Measurements from ENCODE around the gene ALKAL2. TPM values are rescaled to one million over a fixed set of nuclear protein-coding genes. Genes with fewer than 3 reads are reported as not detected.

ALKAL2 gene
- total and polyA plus RNA-seq, 10 of the 15 experiments (the other 5 are each of a cell fraction or from before 2014, with no cell fraction given): 0.11 to 0.29 (median 0.11) TPM; not detected in 7

- intact Hi-C loops (cut with micrococcal nuclease; ENCODE audit: unreplicated experiment) (no loop called here), in situ Hi-C loops (cut with MboI) (no loop called here)
- WGBS (ENCODE audit: insufficient coverage, insufficient replicate concordance, low lambda C conversion rate, missing lambda C conversion rate): 97% methylated on average over 2 of the region's 2 CpGs
- FAIRE-seq (no peak), DNase-seq (ENCODE audit: low read depth, low spot score) (no peak), ATAC-seq (no peak)
- no TSS peak for BruUV-seq (replicated peaks)
- no peaks in the 10 kb centered on the region for H3K27me3 ChIP-seq (replicated peaks in 1 of 2; ENCODE audit: control insufficient read depth in 2 of 2, insufficient read depth in 2 of 2, low read length in 1 of 2)
- H4K20me1 ChIP-seq (ENCODE audit: control insufficient read depth, insufficient read depth): no peaks in the 10 kb centered on the region
- CTCF ChIA-PET: interaction anchor here (1.0 to 2.7 kb wide), 2 partner anchors 12 to 15 kb away, joined by 4 to 22 read pairs; no protein-coding TSS in a partner anchor
- no peak overlapping the region for H3K4me2 ChIP-seq (ENCODE audit: control insufficient read depth, insufficient read depth)
- H3K4me1 ChIP-seq (ENCODE audit: control insufficient read depth, insufficient read depth, low read length): no peaks in the 10 kb centered on the region; the same call in 1 of the 2 replicates
- no peak overlapping the region for H2AFZ ChIP-seq (ENCODE audit: control insufficient read depth, low read depth, low read length)
- TF ChIP-seq MYB (IDR thresholded peaks at IDR 0.05; ENCODE audit: borderline replicate concordance, low read depth, low read length) (no peak), KAT2A (conservative IDR thresholded peaks at IDR 0.05; ENCODE audit: control insufficient read depth, low read depth, low read length) (no peak), DPF2 (IDR thresholded peaks at IDR 0.05) (no peak), E2F4 (IDR thresholded peaks at IDR 0.05; ENCODE audit: low read depth, low read length) (no peak), MXI1 (IDR thresholded peaks at IDR 0.05; ENCODE audit: low read depth, low read length) (no peak), ZSCAN29 (IDR thresholded peaks at IDR 0.05) (no peak), SREBF1 (IDR thresholded peaks at IDR 0.05; ENCODE audit: low read length) (no peak)
- H3K9me3 ChIP-seq (replicated peaks; ENCODE audit: control insufficient read depth, insufficient read depth, low read length): peaks cover 6% of the 10 kb centered on the region; the same call in 1 of the 3 replicates
- no peaks in the 10 kb centered on the region for H3K36me3 ChIP-seq (ENCODE audit: control insufficient read depth in 2 of 2, insufficient read depth in 2 of 2, low read length in 1 of 2)
- SMC1A ChIA-PET (ENCODE audit: uncharacterized antibody, unreplicated experiment): no interaction called here
- no peak overlapping the region for H3K9ac ChIP-seq (ENCODE audit: control insufficient read depth, insufficient read depth, low read length)
- no peak overlapping the region for H3K27ac ChIP-seq (ENCODE audit: control insufficient read depth, insufficient read depth)
- POLR2A ChIA-PET: no interaction called here
- peaks cover 2% of the 10 kb centered on the region for H3K79me2 ChIP-seq (ENCODE audit: control insufficient read depth, insufficient read depth, low read length)
- RAD21 ChIA-PET (ENCODE audit: unreplicated experiment): no interaction called here
- H3K4me3 ChIP-seq: no peak overlapping the region
Observed at GRCh38 chr2:259789-260331, 28.0 kb downstream of the ALKAL2 start.

Data from GM12878 (cell line).